HEK293 (cell line): ENCODE measurements around the gene ABCA7.

ENCODE experiments used
- CTCF ChIA-PET: fragments of 350-600 bp; formaldehyde crosslinking; extraction: SDS; loops from one replicate; lab custom pipeline; 2021; ENCODE audit warnings: antibody characterized with exemption; lab: Yijun Ruan, JAX
- POLR2A ChIA-PET: fragments of 300-600 bp; formaldehyde crosslinking; extraction: SDS; loops from one replicate; lab custom pipeline; 2020; ENCODE audit warnings: antibody characterized with exemption, inconsistent platforms; lab: Yijun Ruan, JAX
- H3K27ac ChIP-seq: fragments of 200-500 bp; sonication (Bioruptor generic); 2 replicates; pipeline ENCODE4 v1.5.1; 2014; ENCODE audit warnings: low read depth, low read length, control low read depth, inconsistent platforms; ENCODE audit errors: extremely low read depth
- H3K36me3 ChIP-seq, 2 experiments: fragments of 200-500 bp in 1 of 2; sonication (Bioruptor generic) in 1 of 2; 1 replicate in 1 of 2; 2 replicates in 1 of 2; pipeline ENCODE4 v1.5.1; 2014 to 2017; ENCODE audit warnings: inconsistent platforms in 2 of 2, low read length in 2 of 2; ENCODE audit not compliant: control insufficient read depth in 2 of 2, insufficient read depth in 1 of 2
- H3K4me1 ChIP-seq: fragments of 200-500 bp; sonication (Bioruptor generic); 2 replicates; pipeline ENCODE4 v1.5.1; 2014; ENCODE audit warnings: mild to moderate bottlenecking, low read length, inconsistent platforms; ENCODE audit not compliant: control insufficient read depth, insufficient read depth
- H3K4me3 ChIP-seq: 2 replicates; pipeline ENCODE4 v1.5.1; 2011; ENCODE audit warnings: low read depth, mild to moderate bottlenecking, control low read depth, low read length, moderate library complexity
- H3K9me3 ChIP-seq: fragments of 200-500 bp; sonication (Bioruptor generic); 2 replicates; pipeline ENCODE4 v1.5.1; 2014; ENCODE audit warnings: low read depth, low read length, inconsistent platforms; ENCODE audit not compliant: control insufficient read depth, insufficient read depth
- KLF10 ChIP-seq: fragments of 450-650 bp; IDR thresholded peaks from 2 replicates; pipeline ENCODE4 v1.5.1; 2018; ENCODE audit warnings: missing biosample characterization, mild to moderate bottlenecking, missing genetic modification characterization
- KLF8 ChIP-seq: fragments of 450-650 bp; formaldehyde crosslinking; IDR thresholded peaks from 2 replicates; pipeline ENCODE4 v1.5.1; 2016; ENCODE audit warnings: missing biosample characterization, missing genetic modification characterization
- RBAK ChIP-seq: fragments of 450-650 bp; formaldehyde crosslinking; IDR thresholded peaks from 2 replicates; pipeline ENCODE4 v1.5.1; 2016; ENCODE audit warnings: missing biosample characterization, missing genetic modification characterization
- REPIN1 ChIP-seq: fragments of 450-650 bp; formaldehyde crosslinking; IDR thresholded peaks from 2 replicates; pipeline ENCODE4 v1.5.1; 2017; ENCODE audit warnings: missing biosample characterization, missing genetic modification characterization, low read depth
- SCRT2 ChIP-seq: fragments of 450-650 bp; formaldehyde crosslinking; IDR thresholded peaks from 2 replicates; pipeline ENCODE4 v1.5.1; 2016; ENCODE audit warnings: missing biosample characterization, missing genetic modification characterization
- TCF7L2 ChIP-seq: IDR thresholded peaks from 2 replicates; pipeline ENCODE4 v1.6.1; 2011; ENCODE audit warnings: low read depth, mild to moderate bottlenecking, inconsistent platforms, low read length, moderate library complexity, borderline replicate concordance
- ZBTB20 ChIP-seq: fragments of 450-650 bp; formaldehyde crosslinking; IDR thresholded peaks from 2 replicates; pipeline ENCODE4 v1.5.1; 2016; ENCODE audit warnings: missing biosample characterization, missing genetic modification characterization
- ZFP3 ChIP-seq: fragments of 450-650 bp; formaldehyde crosslinking; IDR thresholded peaks from 2 replicates; pipeline ENCODE4 v1.5.1; 2016; ENCODE audit warnings: low read depth, missing biosample characterization, missing genetic modification characterization
- ZFP37 ChIP-seq: fragments of 450-650 bp; formaldehyde crosslinking; IDR thresholded peaks from 2 replicates; pipeline ENCODE4 v1.5.1; 2016; ENCODE audit warnings: missing biosample characterization, missing genetic modification characterization
- ZFP41 ChIP-seq: fragments of 450-650 bp; formaldehyde crosslinking; IDR thresholded peaks from 2 replicates; pipeline ENCODE4 v1.5.1; 2016; ENCODE audit warnings: missing biosample characterization, missing genetic modification characterization, borderline replicate concordance
- ZNF10 ChIP-seq: fragments of 450-650 bp; formaldehyde crosslinking; IDR thresholded peaks from 2 replicates; pipeline ENCODE4 v1.5.1; 2017; ENCODE audit warnings: missing biosample characterization, missing genetic modification characterization
- ZNF202 ChIP-seq: fragments of 450-650 bp; formaldehyde crosslinking; IDR thresholded peaks from 2 replicates; pipeline ENCODE4 v1.5.1; 2016; ENCODE audit warnings: missing biosample characterization, missing genetic modification characterization, borderline replicate concordance
- ZNF23 ChIP-seq: fragments of 450-650 bp; formaldehyde crosslinking; IDR thresholded peaks from 2 replicates; pipeline ENCODE4 v1.5.1; 2016; ENCODE audit warnings: missing biosample characterization, missing genetic modification characterization, borderline replicate concordance
- ZNF239 ChIP-seq: fragments of 450-650 bp; formaldehyde crosslinking; IDR thresholded peaks from 2 replicates; pipeline ENCODE4 v1.5.1; 2016; ENCODE audit warnings: missing biosample characterization, missing genetic modification characterization
- ZNF292 ChIP-seq: fragments of 450-650 bp; formaldehyde crosslinking; IDR thresholded peaks from 2 replicates; pipeline ENCODE4 v1.5.1; 2016; ENCODE audit warnings: low read depth, missing biosample characterization, missing genetic modification characterization, borderline replicate concordance
- ZNF302 ChIP-seq: fragments of 450-650 bp; formaldehyde crosslinking; IDR thresholded peaks from 2 replicates; pipeline ENCODE4 v1.5.1; 2016; ENCODE audit warnings: missing biosample characterization, missing genetic modification characterization, low read depth
- ZNF324 ChIP-seq: fragments of 450-650 bp; formaldehyde crosslinking; IDR thresholded peaks from 2 replicates; pipeline ENCODE4 v1.5.1; 2016; ENCODE audit warnings: missing biosample characterization, missing genetic modification characterization
- ZNF350 ChIP-seq: fragments of 450-650 bp; formaldehyde crosslinking; IDR thresholded peaks from 2 replicates; pipeline ENCODE4 v1.5.0; 2017; ENCODE audit warnings: missing biosample characterization, mild to moderate bottlenecking, missing genetic modification characterization
- ZNF423 ChIP-seq: fragments of 450-650 bp; formaldehyde crosslinking; IDR thresholded peaks from 2 replicates; pipeline ENCODE4 v1.5.1; 2016; ENCODE audit warnings: missing biosample characterization, missing genetic modification characterization
- ZNF433 ChIP-seq: fragments of 450-650 bp; formaldehyde crosslinking; IDR thresholded peaks from 2 replicates; pipeline ENCODE4 v1.5.1; 2016; ENCODE audit warnings: missing biosample characterization, missing genetic modification characterization, low read depth
- ZNF473 ChIP-seq: fragments of 450-650 bp; formaldehyde crosslinking; IDR thresholded peaks from 2 replicates; pipeline ENCODE4 v1.5.1; 2017; ENCODE audit warnings: missing biosample characterization, missing genetic modification characterization
- ZNF548 ChIP-seq: fragments of 450-650 bp; formaldehyde crosslinking; IDR thresholded peaks from 2 replicates; pipeline ENCODE4 v1.5.1; 2016; ENCODE audit warnings: missing biosample characterization, missing genetic modification characterization
- ZNF623 ChIP-seq: fragments of 450-650 bp; formaldehyde crosslinking; IDR thresholded peaks from 2 replicates; pipeline ENCODE4 v1.5.1; 2016; ENCODE audit warnings: missing biosample characterization, missing genetic modification characterization
- ZNF664 ChIP-seq: fragments of 450-650 bp; formaldehyde crosslinking; IDR thresholded peaks from 2 replicates; pipeline ENCODE4 v1.5.1; 2016; ENCODE audit warnings: missing biosample characterization, missing genetic modification characterization
- ZNF785 ChIP-seq: fragments of 450-650 bp; formaldehyde crosslinking; IDR thresholded peaks from 2 replicates; pipeline ENCODE4 v1.5.1; 2016; ENCODE audit warnings: missing biosample characterization, missing genetic modification characterization
- TF ChIP-seq, protein P1 (sequence below): fragments of 450-650 bp; formaldehyde crosslinking; IDR thresholded peaks from 2 replicates; pipeline ENCODE4 v1.5.1; 2016; ENCODE audit warnings: missing biosample characterization, missing genetic modification characterization
- TF ChIP-seq, protein P2 (sequence below): fragments of 450-650 bp; formaldehyde crosslinking; IDR thresholded peaks from 2 replicates; pipeline ENCODE4 v1.5.1; 2017; ENCODE audit warnings: missing biosample characterization, missing genetic modification characterization
- TF ChIP-seq, protein P3 (sequence below): fragments of 450-650 bp; formaldehyde crosslinking; IDR thresholded peaks from 2 replicates; pipeline ENCODE4 v1.5.1; 2016; ENCODE audit warnings: missing biosample characterization, missing genetic modification characterization, low read depth
- TF ChIP-seq, protein P4 (sequence below): fragments of 450-650 bp; formaldehyde crosslinking; IDR thresholded peaks from 2 replicates; pipeline ENCODE4 v1.5.1; 2016; ENCODE audit warnings: missing biosample characterization, missing genetic modification characterization, borderline replicate concordance

The ABCA7 gene

DNA sequence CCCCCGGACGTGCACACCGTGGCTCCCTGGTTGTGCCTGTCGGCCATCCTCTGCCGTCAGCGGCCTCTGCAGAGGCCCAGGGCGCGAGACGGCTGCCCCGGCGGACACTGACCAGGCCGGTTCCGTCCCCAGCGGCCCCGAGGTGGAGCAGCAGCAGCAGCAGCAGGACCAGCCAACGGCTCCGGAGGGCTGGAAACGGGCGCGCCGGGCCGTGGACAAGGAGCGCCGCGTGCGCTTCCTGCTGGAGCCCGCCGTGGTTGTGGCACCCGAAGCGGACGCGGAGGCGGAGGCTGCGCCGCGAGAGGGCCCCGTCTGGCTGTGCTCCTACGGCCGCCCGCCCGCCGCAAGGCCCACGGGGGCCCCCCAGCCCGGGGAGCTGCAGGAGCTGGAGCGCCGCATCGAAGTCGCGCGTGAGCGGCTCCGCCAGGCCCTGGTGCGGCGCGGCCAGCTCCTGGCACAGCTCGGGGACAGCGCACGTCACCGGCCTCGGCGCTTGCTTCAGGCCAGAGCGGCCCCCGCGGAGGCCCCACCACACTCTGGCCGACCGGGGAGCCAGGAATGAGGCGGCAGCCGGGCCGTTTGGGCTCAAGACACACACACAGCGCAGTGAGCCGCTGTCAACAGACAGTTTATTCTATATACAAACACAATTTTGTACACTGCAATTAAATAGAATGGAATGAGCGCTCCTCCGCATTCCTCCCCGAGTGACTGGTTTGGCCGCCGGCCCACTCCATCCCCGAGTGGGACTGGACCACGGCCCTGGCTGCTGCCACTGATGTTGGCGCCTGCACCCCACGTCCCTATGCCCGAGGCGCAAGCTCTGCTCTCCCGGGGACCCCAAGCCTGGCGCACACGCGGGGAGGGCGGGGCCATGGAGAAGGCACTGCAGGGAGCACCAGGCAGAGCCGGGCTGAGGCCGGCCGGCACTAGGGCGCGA is 30.6 kb upstream of the ABCA7 start:
- Histone ChIP-seq H3K4me1 (no peaks in the 10 kb centered on the region), H3K27ac (no peak overlapping the region), H3K36me3 (peaks cover 0 to 44% of the 10 kb centered on the region in 2 experiments; a peak in 1 of 3 replicates), H3K4me3 (no peak overlapping the region), H3K9me3 (no peaks in the 10 kb centered on the region)
- CTCF ChIA-PET, result no interaction called here
- POLR2A ChIA-PET, result interaction anchor here (0.5 to 1.6 kb wide), 2 partner anchors 18 to 30 kb away, joined by 3 to 4 read pairs; partner anchors contain the start of gene ABCA7
- no peak for TF ChIP-seq ZNF664 (tag by site-specific recombination)
- TF ChIP-seq ZNF423 (tag by site-specific recombination), result no peak
- no peak for TF ChIP-seq ZNF239 (tag by site-specific recombination)
- no peak for TF ChIP-seq REPIN1 (tag by site-specific recombination)
- no peak for TF ChIP-seq ZNF302
- TF ChIP-seq ZNF473 (tag by site-specific recombination), result no peak
- no peak for TF ChIP-seq ZNF350
- TF ChIP-seq SCRT2 (tag by site-specific recombination), result no peak
- TF ChIP-seq ZNF548, result no peak
- TF ChIP-seq, protein P1, sequence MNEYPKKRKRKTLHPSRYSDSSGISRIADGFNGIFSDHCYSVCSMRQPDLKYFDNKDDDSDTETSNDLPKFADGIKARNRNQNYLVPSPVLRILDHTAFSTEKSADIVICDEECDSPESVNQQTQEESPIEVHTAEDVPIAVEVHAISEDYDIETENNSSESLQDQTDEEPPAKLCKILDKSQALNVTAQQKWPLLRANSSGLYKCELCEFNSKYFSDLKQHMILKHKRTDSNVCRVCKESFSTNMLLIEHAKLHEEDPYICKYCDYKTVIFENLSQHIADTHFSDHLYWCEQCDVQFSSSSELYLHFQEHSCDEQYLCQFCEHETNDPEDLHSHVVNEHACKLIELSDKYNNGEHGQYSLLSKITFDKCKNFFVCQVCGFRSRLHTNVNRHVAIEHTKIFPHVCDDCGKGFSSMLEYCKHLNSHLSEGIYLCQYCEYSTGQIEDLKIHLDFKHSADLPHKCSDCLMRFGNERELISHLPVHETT (tag by site-specific recombination), result no peak
- no peak for TF ChIP-seq ZFP37
- TF ChIP-seq ZFP3, result no peak
- TF ChIP-seq KLF8, result peak; percentile 74
- TF ChIP-seq ZBTB20 (tag by site-specific recombination), result no peak
- TF ChIP-seq ZNF202 (tag by site-specific recombination), result no peak; the same call in 1 of the 2 replicates
- no peak for TF ChIP-seq ZNF324 (tag by site-specific recombination)
- TF ChIP-seq, protein P2, sequence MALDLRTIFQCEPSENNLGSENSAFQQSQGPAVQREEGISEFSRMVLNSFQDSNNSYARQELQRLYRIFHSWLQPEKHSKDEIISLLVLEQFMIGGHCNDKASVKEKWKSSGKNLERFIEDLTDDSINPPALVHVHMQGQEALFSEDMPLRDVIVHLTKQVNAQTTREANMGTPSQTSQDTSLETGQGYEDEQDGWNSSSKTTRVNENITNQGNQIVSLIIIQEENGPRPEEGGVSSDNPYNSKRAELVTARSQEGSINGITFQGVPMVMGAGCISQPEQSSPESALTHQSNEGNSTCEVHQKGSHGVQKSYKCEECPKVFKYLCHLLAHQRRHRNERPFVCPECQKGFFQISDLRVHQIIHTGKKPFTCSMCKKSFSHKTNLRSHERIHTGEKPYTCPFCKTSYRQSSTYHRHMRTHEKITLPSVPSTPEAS, result no peak
- TF ChIP-seq ZNF292 (tag by site-specific recombination), result no peak
- no peak for TF ChIP-seq ZNF23 (tag by site-specific recombination)
- TF ChIP-seq, protein P3, sequence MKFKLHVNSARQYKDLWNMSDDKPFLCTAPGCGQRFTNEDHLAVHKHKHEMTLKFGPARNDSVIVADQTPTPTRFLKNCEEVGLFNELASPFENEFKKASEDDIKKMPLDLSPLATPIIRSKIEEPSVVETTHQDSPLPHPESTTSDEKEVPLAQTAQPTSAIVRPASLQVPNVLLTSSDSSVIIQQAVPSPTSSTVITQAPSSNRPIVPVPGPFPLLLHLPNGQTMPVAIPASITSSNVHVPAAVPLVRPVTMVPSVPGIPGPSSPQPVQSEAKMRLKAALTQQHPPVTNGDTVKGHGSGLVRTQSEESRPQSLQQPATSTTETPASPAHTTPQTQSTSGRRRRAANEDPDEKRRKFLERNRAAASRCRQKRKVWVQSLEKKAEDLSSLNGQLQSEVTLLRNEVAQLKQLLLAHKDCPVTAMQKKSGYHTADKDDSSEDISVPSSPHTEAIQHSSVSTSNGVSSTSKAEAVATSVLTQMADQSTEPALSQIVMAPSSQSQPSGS, result no peak
- TF ChIP-seq ZNF623 (tag by site-specific recombination), result no peak
- no peak for TF ChIP-seq ZFP41
- TF ChIP-seq TCF7L2, result no peak
- TF ChIP-seq KLF10 (tag by site-specific recombination), result no peak
- TF ChIP-seq, protein P4, sequence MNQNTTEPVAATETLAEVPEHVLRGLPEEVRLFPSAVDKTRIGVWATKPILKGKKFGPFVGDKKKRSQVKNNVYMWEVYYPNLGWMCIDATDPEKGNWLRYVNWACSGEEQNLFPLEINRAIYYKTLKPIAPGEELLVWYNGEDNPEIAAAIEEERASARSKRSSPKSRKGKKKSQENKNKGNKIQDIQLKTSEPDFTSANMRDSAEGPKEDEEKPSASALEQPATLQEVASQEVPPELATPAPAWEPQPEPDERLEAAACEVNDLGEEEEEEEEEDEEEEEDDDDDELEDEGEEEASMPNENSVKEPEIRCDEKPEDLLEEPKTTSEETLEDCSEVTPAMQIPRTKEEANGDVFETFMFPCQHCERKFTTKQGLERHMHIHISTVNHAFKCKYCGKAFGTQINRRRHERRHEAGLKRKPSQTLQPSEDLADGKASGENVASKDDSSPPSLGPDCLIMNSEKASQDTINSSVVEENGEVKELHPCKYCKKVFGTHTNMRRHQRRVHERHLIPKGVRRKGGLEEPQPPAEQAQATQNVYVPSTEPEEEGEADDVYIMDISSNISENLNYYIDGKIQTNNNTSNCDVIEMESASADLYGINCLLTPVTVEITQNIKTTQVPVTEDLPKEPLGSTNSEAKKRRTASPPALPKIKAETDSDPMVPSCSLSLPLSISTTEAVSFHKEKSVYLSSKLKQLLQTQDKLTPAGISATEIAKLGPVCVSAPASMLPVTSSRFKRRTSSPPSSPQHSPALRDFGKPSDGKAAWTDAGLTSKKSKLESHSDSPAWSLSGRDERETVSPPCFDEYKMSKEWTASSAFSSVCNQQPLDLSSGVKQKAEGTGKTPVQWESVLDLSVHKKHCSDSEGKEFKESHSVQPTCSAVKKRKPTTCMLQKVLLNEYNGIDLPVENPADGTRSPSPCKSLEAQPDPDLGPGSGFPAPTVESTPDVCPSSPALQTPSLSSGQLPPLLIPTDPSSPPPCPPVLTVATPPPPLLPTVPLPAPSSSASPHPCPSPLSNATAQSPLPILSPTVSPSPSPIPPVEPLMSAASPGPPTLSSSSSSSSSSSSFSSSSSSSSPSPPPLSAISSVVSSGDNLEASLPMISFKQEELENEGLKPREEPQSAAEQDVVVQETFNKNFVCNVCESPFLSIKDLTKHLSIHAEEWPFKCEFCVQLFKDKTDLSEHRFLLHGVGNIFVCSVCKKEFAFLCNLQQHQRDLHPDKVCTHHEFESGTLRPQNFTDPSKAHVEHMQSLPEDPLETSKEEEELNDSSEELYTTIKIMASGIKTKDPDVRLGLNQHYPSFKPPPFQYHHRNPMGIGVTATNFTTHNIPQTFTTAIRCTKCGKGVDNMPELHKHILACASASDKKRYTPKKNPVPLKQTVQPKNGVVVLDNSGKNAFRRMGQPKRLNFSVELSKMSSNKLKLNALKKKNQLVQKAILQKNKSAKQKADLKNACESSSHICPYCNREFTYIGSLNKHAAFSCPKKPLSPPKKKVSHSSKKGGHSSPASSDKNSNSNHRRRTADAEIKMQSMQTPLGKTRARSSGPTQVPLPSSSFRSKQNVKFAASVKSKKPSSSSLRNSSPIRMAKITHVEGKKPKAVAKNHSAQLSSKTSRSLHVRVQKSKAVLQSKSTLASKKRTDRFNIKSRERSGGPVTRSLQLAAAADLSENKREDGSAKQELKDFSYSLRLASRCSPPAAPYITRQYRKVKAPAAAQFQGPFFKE (tag by site-specific recombination), result no peak
- peak; percentile 59; the same call in 1 of the 2 replicates for TF ChIP-seq ZNF10 (tag by site-specific recombination)
- no peak for TF ChIP-seq ZNF433 (tag by site-specific recombination)
- no peak for TF ChIP-seq ZNF785 (tag by site-specific recombination)
- no peak for TF ChIP-seq RBAK (tag by site-specific recombination)
